ENCODE measurements around the gene DIPK1A.

DNA sequence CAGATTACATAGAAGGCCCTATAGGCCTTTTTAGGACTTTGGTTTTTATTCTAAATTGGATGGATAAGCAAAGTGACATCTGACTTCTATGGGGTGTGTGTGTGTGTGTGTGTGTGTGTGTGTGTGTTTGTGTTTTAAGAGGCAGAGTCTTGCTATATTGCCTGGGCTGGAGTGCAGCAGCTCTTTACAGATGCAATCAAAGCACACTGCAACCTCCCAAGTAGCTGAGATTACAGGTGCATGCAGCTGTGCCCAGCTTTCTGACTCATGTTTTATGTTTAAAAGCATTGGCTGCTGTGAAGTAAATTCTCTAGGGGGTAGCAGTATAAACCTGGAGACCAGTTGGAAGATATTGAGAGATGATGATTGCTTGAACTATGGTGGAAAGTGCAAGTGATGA is 164.0 kb downstream of the DIPK1A start:
- TF ChIP-seq CREB1 (IDR thresholded peaks at IDR 0.05; ENCODE audit: low read depth) (no peak), EP300 (IDR thresholded peaks at IDR 0.05; ENCODE audit: borderline replicate concordance) (no peak), NFIC (IDR thresholded peaks at IDR 0.05) (no peak), CEBPB (IDR thresholded peaks at IDR 0.05) (no peak), RAD21 (IDR thresholded peaks at IDR 0.05; ENCODE audit: low read depth) (no peak), TAF1 (IDR thresholded peaks at IDR 0.05; ENCODE audit: low read depth) (no peak), YY1 (IDR thresholded peaks at IDR 0.05; ENCODE audit: low read depth) (no peak), FOXM1 (IDR thresholded peaks at IDR 0.05; ENCODE audit: borderline replicate concordance, low read depth) (no peak), EGR1 (IDR thresholded peaks at IDR 0.05) (no peak), TEAD4 (IDR thresholded peaks at IDR 0.05) (no peak), TCF12 (IDR thresholded peaks at IDR 0.05; ENCODE audit: low read depth) (no peak)
- TF ChIP-seq, protein P1, sequence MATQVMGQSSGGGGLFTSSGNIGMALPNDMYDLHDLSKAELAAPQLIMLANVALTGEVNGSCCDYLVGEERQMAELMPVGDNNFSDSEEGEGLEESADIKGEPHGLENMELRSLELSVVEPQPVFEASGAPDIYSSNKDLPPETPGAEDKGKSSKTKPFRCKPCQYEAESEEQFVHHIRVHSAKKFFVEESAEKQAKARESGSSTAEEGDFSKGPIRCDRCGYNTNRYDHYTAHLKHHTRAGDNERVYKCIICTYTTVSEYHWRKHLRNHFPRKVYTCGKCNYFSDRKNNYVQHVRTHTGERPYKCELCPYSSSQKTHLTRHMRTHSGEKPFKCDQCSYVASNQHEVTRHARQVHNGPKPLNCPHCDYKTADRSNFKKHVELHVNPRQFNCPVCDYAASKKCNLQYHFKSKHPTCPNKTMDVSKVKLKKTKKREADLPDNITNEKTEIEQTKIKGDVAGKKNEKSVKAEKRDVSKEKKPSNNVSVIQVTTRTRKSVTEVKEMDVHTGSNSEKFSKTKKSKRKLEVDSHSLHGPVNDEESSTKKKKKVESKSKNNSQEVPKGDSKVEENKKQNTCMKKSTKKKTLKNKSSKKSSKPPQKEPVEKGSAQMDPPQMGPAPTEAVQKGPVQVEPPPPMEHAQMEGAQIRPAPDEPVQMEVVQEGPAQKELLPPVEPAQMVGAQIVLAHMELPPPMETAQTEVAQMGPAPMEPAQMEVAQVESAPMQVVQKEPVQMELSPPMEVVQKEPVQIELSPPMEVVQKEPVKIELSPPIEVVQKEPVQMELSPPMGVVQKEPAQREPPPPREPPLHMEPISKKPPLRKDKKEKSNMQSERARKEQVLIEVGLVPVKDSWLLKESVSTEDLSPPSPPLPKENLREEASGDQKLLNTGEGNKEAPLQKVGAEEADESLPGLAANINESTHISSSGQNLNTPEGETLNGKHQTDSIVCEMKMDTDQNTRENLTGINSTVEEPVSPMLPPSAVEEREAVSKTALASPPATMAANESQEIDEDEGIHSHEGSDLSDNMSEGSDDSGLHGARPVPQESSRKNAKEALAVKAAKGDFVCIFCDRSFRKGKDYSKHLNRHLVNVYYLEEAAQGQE (IDR thresholded peaks at IDR 0.05; ENCODE audit: low read depth): no peak
- TF ChIP-seq, protein P2, sequence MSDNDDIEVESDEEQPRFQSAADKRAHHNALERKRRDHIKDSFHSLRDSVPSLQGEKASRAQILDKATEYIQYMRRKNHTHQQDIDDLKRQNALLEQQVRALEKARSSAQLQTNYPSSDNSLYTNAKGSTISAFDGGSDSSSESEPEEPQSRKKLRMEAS (IDR thresholded peaks at IDR 0.05): no peak
- TF ChIP-seq, protein P3, sequence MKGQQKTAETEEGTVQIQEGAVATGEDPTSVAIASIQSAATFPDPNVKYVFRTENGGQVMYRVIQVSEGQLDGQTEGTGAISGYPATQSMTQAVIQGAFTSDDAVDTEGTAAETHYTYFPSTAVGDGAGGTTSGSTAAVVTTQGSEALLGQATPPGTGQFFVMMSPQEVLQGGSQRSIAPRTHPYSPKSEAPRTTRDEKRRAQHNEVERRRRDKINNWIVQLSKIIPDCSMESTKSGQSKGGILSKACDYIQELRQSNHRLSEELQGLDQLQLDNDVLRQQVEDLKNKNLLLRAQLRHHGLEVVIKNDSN (IDR thresholded peaks at IDR 0.05): no peak
